GM23338 (cell line): Measurements from ENCODE around the gene VTCN1. TPM values are rescaled to one million over a fixed set of nuclear protein-coding genes. Genes with fewer than 3 reads are reported as not detected.

Experiments
- ATAC-seq: fragments of 200-7000 bp; cut with Tn5 transposase; 3 replicates; pipeline ENCODE4 v1.9.1; 2020
- DNase-seq: peaks from one replicate; pipeline ENCODE4 v3.0.0-alpha.2; 2015; ENCODE audit warnings: low spot score
- H2AFZ ChIP-seq: fragments of 200-600 bp; sonication (generic); 2 replicates; pipeline ENCODE4 v1.8.0; 2016; ENCODE audit warnings: antibody characterized with exemption, mild to moderate bottlenecking, moderate library complexity
- H3F3A ChIP-seq: fragments of 200-600 bp; sonication (generic); replicated peaks from 2 replicates; pipeline ENCODE4 v1.8.0; 2017; ENCODE audit warnings: antibody characterized with exemption, mixed run types, low read depth
- H3K27ac ChIP-seq: fragments of 200-600 bp; sonication (generic); 2 replicates; pipeline ENCODE4 v1.6.1; 2016; ENCODE audit warnings: low read depth
- H3K27me3 ChIP-seq: fragments of 200-600 bp; sonication (generic); 2 replicates; pipeline ENCODE4 v1.8.0; 2016; ENCODE audit warnings: mild to moderate bottlenecking, mixed run types, moderate library complexity; ENCODE audit not compliant: insufficient read depth
- H3K36me3 ChIP-seq: fragments of 200-600 bp; sonication (generic); 2 replicates; pipeline ENCODE4 v1.8.0; 2016; ENCODE audit warnings: mild to moderate bottlenecking; ENCODE audit not compliant: insufficient read depth
- H3K4me1 ChIP-seq: fragments of 200-600 bp; sonication (generic); 2 replicates; pipeline ENCODE4 v1.8.0; 2016; ENCODE audit warnings: mild to moderate bottlenecking, moderate library complexity; ENCODE audit not compliant: insufficient read depth
- H3K4me2 ChIP-seq: fragments of 200-600 bp; sonication (generic); 2 replicates; pipeline ENCODE4 v1.7.1; 2017; ENCODE audit warnings: mixed run types
- H3K4me3 ChIP-seq: fragments of 200-600 bp; sonication (generic); 2 replicates; pipeline ENCODE4 v1.6.1; 2016; ENCODE audit warnings: mixed run types
- H3K79me2 ChIP-seq: fragments of 200-600 bp; sonication (generic); replicated peaks from 2 replicates; pipeline ENCODE4 v1.8.0; 2017; ENCODE audit warnings: mild to moderate bottlenecking; ENCODE audit not compliant: insufficient read depth
- H3K9me2 ChIP-seq: fragments of 200-600 bp; sonication (generic); 2 replicates; pipeline ENCODE4 v1.8.0; 2017; ENCODE audit not compliant: insufficient read depth
- H4K20me1 ChIP-seq: fragments of 200-600 bp; sonication (generic); replicated peaks from 2 replicates; pipeline ENCODE4 v1.8.0; 2017; ENCODE audit warnings: mild to moderate bottlenecking; ENCODE audit not compliant: insufficient read depth
- H3K27ac Mint-ChIP-seq: 2 replicates; pipeline ENCODE4 v1.8.0; 2020; ENCODE audit warnings: inconsistent platforms, mild to moderate bottlenecking, moderate library complexity, mixed read lengths
- H3K27me3 Mint-ChIP-seq: 3 replicates; pipeline ENCODE4 v1.8.0; 2022; ENCODE audit warnings: low read depth, mild to moderate bottlenecking, moderate library complexity, mixed read lengths, inconsistent platforms; ENCODE audit not compliant: insufficient read depth, poor library complexity
- H3K36me3 Mint-ChIP-seq: 3 replicates; pipeline ENCODE4 v1.8.0; 2021; ENCODE audit warnings: low read depth, mild to moderate bottlenecking, inconsistent platforms, moderate library complexity, mixed read lengths
- H3K4me1 Mint-ChIP-seq: 3 replicates; pipeline ENCODE4 v1.8.0; 2020; ENCODE audit warnings: mild to moderate bottlenecking, inconsistent platforms, mixed read lengths
- H3K4me3 Mint-ChIP-seq: 3 replicates; pipeline ENCODE4 v1.8.0; 2021; ENCODE audit warnings: moderate library complexity, mild to moderate bottlenecking, inconsistent platforms, mixed read lengths
- H3K9me3 Mint-ChIP-seq: 3 replicates; pipeline ENCODE4 v1.8.0; 2020; ENCODE audit warnings: moderate library complexity, mild to moderate bottlenecking, inconsistent platforms, mixed read lengths
- POLR2AphosphoS5 ChIP-seq: IDR thresholded peaks from 2 replicates; pipeline ENCODE4 v1.6.1; 2016; ENCODE audit warnings: antibody characterized with exemption, low read depth
- polyA plus RNA-seq: library from polyadenylated mRNA; unstranded; fragments of >200 nt; fragmentation: Nextera tagmentation; extraction: Ambion mirVana; gene quantifications from 2 replicates; pipeline ENCODE4 v1.2.1, GENCODE V29; 2016
- total RNA-seq: library from RNA; depleted of rRNA; stranded (reverse); fragments of >200 nt; shearing (Covaris generic); gene quantifications from 2 replicates; pipeline ENCODE4 v1.2.3, GENCODE V29; 2014
- TF ChIP-seq, protein P1 (sequence below), 2 experiments: fragments of 200-600 bp in 1 of 2; sonication (generic) in 1 of 2; conservative IDR thresholded peaks; 2 replicates each; pipeline versions ENCODE4 v1.5.1 to v1.6.1; 2016 to 2017; ENCODE audit warnings: antibody characterized with exemption in 2 of 2, low read depth in 2 of 2, mild to moderate bottlenecking in 2 of 2, moderate library complexity in 1 of 2
- TF ChIP-seq, protein P2 (sequence below): IDR thresholded peaks from one replicate; pipeline ENCODE4 v1.6.1; 2018; ENCODE audit warnings: antibody characterized with exemption; ENCODE audit not compliant: unreplicated experiment
- TF ChIP-seq, protein P3 (sequence below): IDR thresholded peaks from 2 replicates; pipeline ENCODE4 v1.6.1; 2016; ENCODE audit warnings: antibody characterized with exemption

The VTCN1 gene
- total and polyA plus RNA-seq, 2 experiments from 2014 or later = not detected

DNA sequence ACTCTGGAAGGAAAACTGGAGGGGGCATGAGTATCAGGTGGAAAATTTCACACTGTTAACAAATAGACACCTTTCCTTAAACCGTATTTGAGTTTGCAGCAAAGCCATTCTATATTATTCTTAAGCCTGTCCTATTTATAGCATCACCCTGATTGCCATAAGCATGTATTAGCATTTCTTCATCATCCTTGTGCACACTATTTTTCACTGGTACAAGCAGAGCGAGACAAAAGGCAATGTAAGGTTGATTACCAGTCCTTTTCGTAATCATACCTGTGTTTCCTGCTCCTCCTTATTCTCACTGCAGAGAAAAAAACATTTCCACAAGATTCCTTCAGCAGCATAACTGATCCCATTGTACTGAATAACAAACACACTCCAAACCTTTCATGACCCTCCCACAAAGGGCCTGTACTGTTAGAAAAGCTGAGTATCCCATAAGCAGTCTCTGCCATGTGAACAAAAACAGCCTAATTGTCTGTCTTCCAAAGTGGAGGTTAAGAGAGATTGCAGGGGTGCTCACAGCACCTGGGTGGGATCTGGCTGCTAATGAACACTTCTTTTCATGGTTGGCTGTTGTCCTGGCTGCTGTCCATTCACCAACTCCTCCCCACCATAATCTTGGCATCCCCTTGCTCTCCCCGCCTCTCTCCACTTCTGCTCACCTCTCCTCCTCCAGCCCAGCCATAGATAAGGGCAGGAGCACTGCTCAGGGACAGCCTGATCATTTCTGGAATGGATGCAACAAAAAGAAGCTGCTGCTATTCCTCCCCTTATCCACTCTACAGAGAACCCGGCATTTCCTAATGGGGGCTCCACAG, 30.4 kb downstream of the VTCN1 start:
- H2AFZ ChIP-seq = peak overlapping the region; percentile 56; the same call in 1 of the 2 replicates
- Mint-ChIP-seq H3K27me3 (no peaks in the 10 kb centered on the region), H3K9me3 (no peaks in the 10 kb centered on the region), H3K4me1 (peaks cover 6% of the 10 kb centered on the region; the same call in 2 of the 3 replicates), H3K4me3 (no peak overlapping the region), H3K27ac (no peak overlapping the region), H3K36me3 (no peaks in the 10 kb centered on the region)
- peaks cover 2% of the 10 kb centered on the region; the same call in 1 of the 2 replicates for H3K4me1 ChIP-seq
- H3K27ac ChIP-seq = no peak overlapping the region
- no peaks in the 10 kb centered on the region for H3K79me2 ChIP-seq
- H3K36me3 ChIP-seq = no peaks in the 10 kb centered on the region
- no peak for DNase-seq
- no peak for ATAC-seq
- H3K4me3 ChIP-seq = no peak overlapping the region
- H3K9me2 ChIP-seq = peaks cover 3% of the 10 kb centered on the region; the same call in 1 of the 2 replicates
- TF ChIP-seq, protein P1, sequence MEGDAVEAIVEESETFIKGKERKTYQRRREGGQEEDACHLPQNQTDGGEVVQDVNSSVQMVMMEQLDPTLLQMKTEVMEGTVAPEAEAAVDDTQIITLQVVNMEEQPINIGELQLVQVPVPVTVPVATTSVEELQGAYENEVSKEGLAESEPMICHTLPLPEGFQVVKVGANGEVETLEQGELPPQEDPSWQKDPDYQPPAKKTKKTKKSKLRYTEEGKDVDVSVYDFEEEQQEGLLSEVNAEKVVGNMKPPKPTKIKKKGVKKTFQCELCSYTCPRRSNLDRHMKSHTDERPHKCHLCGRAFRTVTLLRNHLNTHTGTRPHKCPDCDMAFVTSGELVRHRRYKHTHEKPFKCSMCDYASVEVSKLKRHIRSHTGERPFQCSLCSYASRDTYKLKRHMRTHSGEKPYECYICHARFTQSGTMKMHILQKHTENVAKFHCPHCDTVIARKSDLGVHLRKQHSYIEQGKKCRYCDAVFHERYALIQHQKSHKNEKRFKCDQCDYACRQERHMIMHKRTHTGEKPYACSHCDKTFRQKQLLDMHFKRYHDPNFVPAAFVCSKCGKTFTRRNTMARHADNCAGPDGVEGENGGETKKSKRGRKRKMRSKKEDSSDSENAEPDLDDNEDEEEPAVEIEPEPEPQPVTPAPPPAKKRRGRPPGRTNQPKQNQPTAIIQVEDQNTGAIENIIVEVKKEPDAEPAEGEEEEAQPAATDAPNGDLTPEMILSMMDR (conservative IDR thresholded peaks at IDR 0.05; ENCODE audit: low read depth in 2 of 2) = no peak
- TF ChIP-seq, protein P2, sequence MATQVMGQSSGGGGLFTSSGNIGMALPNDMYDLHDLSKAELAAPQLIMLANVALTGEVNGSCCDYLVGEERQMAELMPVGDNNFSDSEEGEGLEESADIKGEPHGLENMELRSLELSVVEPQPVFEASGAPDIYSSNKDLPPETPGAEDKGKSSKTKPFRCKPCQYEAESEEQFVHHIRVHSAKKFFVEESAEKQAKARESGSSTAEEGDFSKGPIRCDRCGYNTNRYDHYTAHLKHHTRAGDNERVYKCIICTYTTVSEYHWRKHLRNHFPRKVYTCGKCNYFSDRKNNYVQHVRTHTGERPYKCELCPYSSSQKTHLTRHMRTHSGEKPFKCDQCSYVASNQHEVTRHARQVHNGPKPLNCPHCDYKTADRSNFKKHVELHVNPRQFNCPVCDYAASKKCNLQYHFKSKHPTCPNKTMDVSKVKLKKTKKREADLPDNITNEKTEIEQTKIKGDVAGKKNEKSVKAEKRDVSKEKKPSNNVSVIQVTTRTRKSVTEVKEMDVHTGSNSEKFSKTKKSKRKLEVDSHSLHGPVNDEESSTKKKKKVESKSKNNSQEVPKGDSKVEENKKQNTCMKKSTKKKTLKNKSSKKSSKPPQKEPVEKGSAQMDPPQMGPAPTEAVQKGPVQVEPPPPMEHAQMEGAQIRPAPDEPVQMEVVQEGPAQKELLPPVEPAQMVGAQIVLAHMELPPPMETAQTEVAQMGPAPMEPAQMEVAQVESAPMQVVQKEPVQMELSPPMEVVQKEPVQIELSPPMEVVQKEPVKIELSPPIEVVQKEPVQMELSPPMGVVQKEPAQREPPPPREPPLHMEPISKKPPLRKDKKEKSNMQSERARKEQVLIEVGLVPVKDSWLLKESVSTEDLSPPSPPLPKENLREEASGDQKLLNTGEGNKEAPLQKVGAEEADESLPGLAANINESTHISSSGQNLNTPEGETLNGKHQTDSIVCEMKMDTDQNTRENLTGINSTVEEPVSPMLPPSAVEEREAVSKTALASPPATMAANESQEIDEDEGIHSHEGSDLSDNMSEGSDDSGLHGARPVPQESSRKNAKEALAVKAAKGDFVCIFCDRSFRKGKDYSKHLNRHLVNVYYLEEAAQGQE = no peak
- no peak overlapping the region for H3K4me2 ChIP-seq
- H3K27me3 ChIP-seq = no peaks in the 10 kb centered on the region
- H3F3A ChIP-seq = no peaks in the 10 kb centered on the region
- no peaks in the 10 kb centered on the region for H4K20me1 ChIP-seq

DNA sequence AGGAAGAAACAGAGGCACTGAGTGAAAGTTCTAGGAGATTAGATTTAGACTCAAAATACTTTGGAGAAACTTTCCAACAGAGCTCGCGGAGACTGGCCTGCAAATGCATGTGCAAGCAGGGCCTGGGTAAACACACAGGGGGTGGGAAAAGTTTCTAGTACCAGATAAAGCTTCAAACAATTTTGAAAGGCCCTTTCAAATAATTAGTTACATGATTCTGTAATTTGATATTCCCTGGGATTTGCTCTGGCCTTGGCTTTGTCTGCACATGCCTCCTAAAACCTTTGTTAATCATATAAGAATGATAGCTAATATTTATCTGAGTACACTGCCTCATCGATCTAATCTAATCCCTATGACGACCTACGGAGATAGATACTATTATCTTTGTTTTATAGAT, 31.3 kb downstream of the VTCN1 start:
- DNase-seq (no peak), ATAC-seq (no peak)
- H3K27me3 Mint-ChIP-seq = no peaks in the 10 kb centered on the region
- H3K36me3 ChIP-seq = no peaks in the 10 kb centered on the region
- peak overlapping the region; percentile 3; the same call in 1 of the 2 replicates for H3K27ac Mint-ChIP-seq
- no peaks in the 10 kb centered on the region for H3K36me3 Mint-ChIP-seq
- TF ChIP-seq, protein P3, sequence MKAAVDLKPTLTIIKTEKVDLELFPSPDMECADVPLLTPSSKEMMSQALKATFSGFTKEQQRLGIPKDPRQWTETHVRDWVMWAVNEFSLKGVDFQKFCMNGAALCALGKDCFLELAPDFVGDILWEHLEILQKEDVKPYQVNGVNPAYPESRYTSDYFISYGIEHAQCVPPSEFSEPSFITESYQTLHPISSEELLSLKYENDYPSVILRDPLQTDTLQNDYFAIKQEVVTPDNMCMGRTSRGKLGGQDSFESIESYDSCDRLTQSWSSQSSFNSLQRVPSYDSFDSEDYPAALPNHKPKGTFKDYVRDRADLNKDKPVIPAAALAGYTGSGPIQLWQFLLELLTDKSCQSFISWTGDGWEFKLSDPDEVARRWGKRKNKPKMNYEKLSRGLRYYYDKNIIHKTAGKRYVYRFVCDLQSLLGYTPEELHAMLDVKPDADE = no peak
- no peak for TF ChIP-seq POLR2AphosphoS5
- no peaks in the 10 kb centered on the region for H3K27me3 ChIP-seq
- H3K9me3 Mint-ChIP-seq = no peaks in the 10 kb centered on the region
- H3K4me2 ChIP-seq = no peak overlapping the region
- H3K79me2 ChIP-seq = no peaks in the 10 kb centered on the region
- no peaks in the 10 kb centered on the region for H3F3A ChIP-seq
- peaks cover 5% of the 10 kb centered on the region; the same call in 1 of the 2 replicates for H3K4me1 ChIP-seq
- no peaks in the 10 kb centered on the region for H4K20me1 ChIP-seq
- no peak overlapping the region for H3K4me3 Mint-ChIP-seq
- H3K4me3 ChIP-seq = no peak overlapping the region
- no peak overlapping the region for H2AFZ ChIP-seq
- no peak overlapping the region for H3K27ac ChIP-seq
- H3K4me1 Mint-ChIP-seq = peaks cover 14% of the 10 kb centered on the region
- peaks cover 3% of the 10 kb centered on the region; the same call in 1 of the 2 replicates for H3K9me2 ChIP-seq
